SK-N-SH (cell line): ENCODE data around the gene RFC5. TPM values are rescaled to one million over a fixed set of nuclear protein-coding genes. Genes with fewer than 3 reads are reported as not detected.
"Not testable (repeated sequence)": the region's sequence is repeated elsewhere in the genome, so short reads cannot be mapped to it uniquely, and the experiment has no call there.

ENCODE experiments used
- CTCF ChIA-PET: fragments of 300-600, 350-600 bp; formaldehyde crosslinking; extraction: SDS; loops from one replicate; lab custom pipeline; 2021; lab: Yijun Ruan, JAX
- POLR2A ChIA-PET: fragments of 350-600 bp; sonication (Branson Sonifier 250); formaldehyde crosslinking; extraction: SDS; loops from one replicate; lab custom pipeline; 2020; ENCODE audit warnings: antibody characterized with exemption, inconsistent platforms; lab: Yijun Ruan, JAX
- DNase-seq: peaks from one replicate; pipeline ENCODE4 v3.0.0; 2012
- H2AFZ ChIP-seq: fragments of 200-600 bp; sonication (generic); 2 replicates; pipeline ENCODE4 v1.8.1; 2016; ENCODE audit warnings: antibody characterized with exemption, mild to moderate bottlenecking, low read depth
- H3F3A ChIP-seq: fragments of 200-600 bp; sonication (generic); replicated peaks from 2 replicates; pipeline ENCODE3; 2016; ENCODE audit warnings: antibody characterized with exemption, mild to moderate bottlenecking; ENCODE audit not compliant: insufficient read depth
- H3K27ac ChIP-seq, 2 experiments: fragments of 200-500 bp in 1 of 2; fragments of 200-600 bp in 1 of 2; sonication (Bioruptor generic) in 1 of 2; sonication (generic), shearing (Covaris generic) in 1 of 2; 2 replicates each; pipeline versions ENCODE4 v1.5.1 to v1.6.1; 2014 to 2016; ENCODE audit warnings: low read depth in 2 of 2, inconsistent platforms in 1 of 2, low read length in 1 of 2, mild to moderate bottlenecking in 1 of 2, mixed read lengths in 1 of 2
- H3K27me3 ChIP-seq: fragments of 200-600 bp; sonication (generic), shearing (Covaris generic); 2 replicates; pipeline ENCODE4 v1.6.1; 2016; ENCODE audit warnings: mixed run types; ENCODE audit not compliant: insufficient read depth
- H3K36me3 ChIP-seq, 2 experiments: fragments of 200-500 bp in 1 of 2; fragments of 200-600 bp in 1 of 2; sonication (Bioruptor generic) in 1 of 2; sonication (generic) in 1 of 2; replicated peaks in 1 of 2; 2 replicates each; pipeline versions ENCODE3 to v1.5.1; 2014 to 2016; ENCODE audit warnings: low read length in 1 of 2, mild to moderate bottlenecking in 1 of 2; ENCODE audit not compliant: insufficient read depth in 2 of 2, control insufficient read depth in 1 of 2
- H3K4me1 ChIP-seq, 2 experiments: fragments of 200-500 bp in 1 of 2; fragments of 200-600 bp in 1 of 2; sonication (Bioruptor generic) in 1 of 2; sonication (generic), shearing (Covaris generic) in 1 of 2; 2 replicates each; pipeline versions ENCODE4 v1.5.1 to v1.6.1; 2014 to 2016; ENCODE audit warnings: low read depth in 1 of 2, low read length in 1 of 2, mixed run types in 1 of 2; ENCODE audit not compliant: insufficient read depth in 2 of 2, control insufficient read depth in 1 of 2
- H3K4me2 ChIP-seq: fragments of 200-600 bp; sonication (generic), shearing (Covaris generic); 2 replicates; pipeline ENCODE4 v1.6.1; 2017; ENCODE audit warnings: mixed run types
- H3K4me3 ChIP-seq, 2 experiments: fragments of 200-500 bp in 1 of 2; fragments of 200-600 bp in 1 of 2; sonication (Bioruptor generic) in 1 of 2; sonication (generic), shearing (Covaris generic) in 1 of 2; 2 replicates each; pipeline versions ENCODE4 v1.5.1 to v1.8.1; 2014 to 2016; ENCODE audit warnings: low read depth in 2 of 2, inconsistent platforms in 1 of 2, low read length in 1 of 2, mild to moderate bottlenecking in 1 of 2, mixed read lengths in 1 of 2, moderate library complexity in 1 of 2
- H3K79me2 ChIP-seq: fragments of 200-600 bp; sonication (generic); 2 replicates; pipeline ENCODE4 v1.8.1; 2017; ENCODE audit warnings: mild to moderate bottlenecking; ENCODE audit not compliant: insufficient read depth
- H3K9ac ChIP-seq: fragments of 200-600 bp; sonication (generic); 2 replicates; pipeline ENCODE4 v1.6.1; 2017; ENCODE audit warnings: mixed run types
- H3K9me2 ChIP-seq: fragments of 200-600 bp; sonication (generic); 2 replicates; pipeline ENCODE4 v1.6.1; 2017; ENCODE audit warnings: mixed run types
- H3K9me3 ChIP-seq: fragments of 200-600 bp; sonication (generic); 2 replicates; pipeline ENCODE4 v1.6.1; 2017; ENCODE audit warnings: mixed run types, mild to moderate bottlenecking, moderate library complexity
- H4K20me1 ChIP-seq: fragments of 200-600 bp; sonication (generic); 2 replicates; pipeline ENCODE4 v1.6.1; 2017; ENCODE audit warnings: mild to moderate bottlenecking, mixed run types; ENCODE audit not compliant: insufficient read depth
- CHD2 ChIP-seq: fragments of 150-350 bp; IDR thresholded peaks from 2 replicates; pipeline ENCODE4 v1.6.1; 2018; ENCODE audit warnings: low read length; ENCODE audit not compliant: partially characterized antibody
- CTCF ChIP-seq: fragments of 200-600 bp; sonication (generic); IDR thresholded peaks from 2 replicates; pipeline ENCODE4 v1.6.1; 2017; ENCODE audit warnings: antibody characterized with exemption, mild to moderate bottlenecking, moderate library complexity
- ELF1 ChIP-seq: IDR thresholded peaks from 2 replicates; pipeline ENCODE4 v1.4.0; 2012
- EP300 ChIP-seq, 2 experiments: IDR thresholded peaks; 2 replicates each; pipeline versions ENCODE4 v1.4.0 to v1.6.1; 2012; ENCODE audit warnings: borderline replicate concordance in 1 of 2, low read depth in 1 of 2, low read length in 1 of 2
- FOXM1 ChIP-seq: IDR thresholded peaks from 2 replicates; pipeline ENCODE4 v1.4.0; 2012; ENCODE audit warnings: low read depth, mild to moderate bottlenecking
- GABPA ChIP-seq: IDR thresholded peaks from 2 replicates; pipeline ENCODE4 v1.4.0; 2012; ENCODE audit warnings: low read depth, mild to moderate bottlenecking
- GATA2 ChIP-seq: sonication (generic); formaldehyde crosslinking; IDR thresholded peaks from 2 replicates; pipeline ENCODE4 v1.5.0; 2020; ENCODE audit warnings: mild to moderate bottlenecking, missing genetic modification reagents
- IRF3 ChIP-seq: fragments of 150-350 bp; IDR thresholded peaks from 2 replicates; pipeline ENCODE4 v1.6.1; 2016; ENCODE audit warnings: mild to moderate bottlenecking, low read depth, low read length
- NFIC ChIP-seq: IDR thresholded peaks from 2 replicates; pipeline ENCODE4 v1.4.0; 2012; ENCODE audit warnings: borderline replicate concordance
- NRF1 ChIP-seq: IDR thresholded peaks from 2 replicates; pipeline ENCODE4 v1.6.1; 2012; ENCODE audit warnings: low read depth, mild to moderate bottlenecking, low read length
- PBX3 ChIP-seq: IDR thresholded peaks from 2 replicates; pipeline ENCODE4; 2012
- RCOR1 ChIP-seq: fragments of 150-350 bp; IDR thresholded peaks from 2 replicates; pipeline ENCODE4 v1.6.1; 2017; ENCODE audit warnings: antibody characterized with exemption, low read length
- REST ChIP-seq: IDR thresholded peaks from 2 replicates; pipeline ENCODE4 v1.6.1; 2012; ENCODE audit warnings: mild to moderate bottlenecking, low read depth, low read length, moderate library complexity
- RXRA ChIP-seq: IDR thresholded peaks from 2 replicates; pipeline ENCODE4 v1.4.0; 2012; ENCODE audit warnings: low read depth, mild to moderate bottlenecking, borderline replicate concordance
- SMC3 ChIP-seq: IDR thresholded peaks from 2 replicates; pipeline ENCODE4 v1.6.1; 2012; ENCODE audit warnings: low read depth, low read length, improper control_type of control experiment
- TAF1 ChIP-seq: IDR thresholded peaks from 2 replicates; pipeline ENCODE4 v1.6.1; 2012; ENCODE audit warnings: low read depth, mild to moderate bottlenecking, low read length, moderate library complexity, borderline replicate concordance
- USF1 ChIP-seq: IDR thresholded peaks from 2 replicates; pipeline ENCODE4 v1.4.0; 2012; ENCODE audit warnings: low read depth, borderline replicate concordance
- USF2 ChIP-seq: fragments of 150-350 bp; IDR thresholded peaks from 2 replicates; pipeline ENCODE4 v1.6.1; 2017; ENCODE audit warnings: antibody characterized with exemption, low read length, low read depth, borderline replicate concordance
- ZBTB33 ChIP-seq: IDR thresholded peaks from 2 replicates; pipeline ENCODE4 v1.4.0; 2012; ENCODE audit warnings: low read depth, borderline replicate concordance
- WGBS: methylation state at CpG from one replicate; pipeline ENCODE4 v1.1.6; 2017; ENCODE audit warnings: low lambda C conversion rate; 5-methylcytosine and 5-hydroxymethylcytosine counted together
- polyA plus RNA-seq, 3 experiments: library from polyadenylated mRNA; depleted of rRNA; stranded (reverse); fragments of >200 nt; gene quantifications; 2 replicates each; pipeline ENCODE4 v1.2.3, GENCODE V29; 2012

The RFC5 gene
- polyA plus RNA-seq, 1 of the 3 experiments (the other 2 are of a cell fraction), result 15.3 TPM

- no peak for DNase-seq
- H3K4me3 ChIP-seq, result no peak overlapping the region
- WGBS, result 88% methylated on average over 2 of the region's 2 CpGs
- H3K9ac ChIP-seq, result no peak overlapping the region
- no peaks in the 10 kb centered on the region for H3K27me3 ChIP-seq
- no peak overlapping the region for H3K4me2 ChIP-seq
- CTCF ChIA-PET, result interaction anchor here (0.6 to 1.3 kb wide), 2 partner anchors 36 to 123 kb away, joined by 3 read pairs; no protein-coding TSS in a partner anchor
- no peaks in the 10 kb centered on the region for H4K20me1 ChIP-seq
- H3K36me3 ChIP-seq, result no peaks in the 10 kb centered on the region
- no peaks in the 10 kb centered on the region for H3K9me2 ChIP-seq
- no peaks in the 10 kb centered on the region for H3K9me3 ChIP-seq
- POLR2A ChIA-PET, result no interaction called here
- no peaks in the 10 kb centered on the region for H3K79me2 ChIP-seq
- H2AFZ ChIP-seq, result no peak overlapping the region
- no peaks in the 10 kb centered on the region for H3K4me1 ChIP-seq
- TF ChIP-seq FOXM1 (no peak), TAF1 (no peak), GATA2 (CRISPR knock-in tag) (no peak), CTCF (no peak), RCOR1 (no peak), SMC3 (no peak), CHD2 (no peak), ELF1 (no peak), RXRA (no peak), EP300 (IDR thresholded peaks at IDR 0.05; ENCODE audit: borderline replicate concordance in 1 of 2, low read depth in 1 of 2, low read length in 1 of 2) (no peak), REST (no peak), GABPA (no peak), PBX3 (no peak), USF1 (no peak), NFIC (no peak), USF2 (no peak), IRF3 (no peak), NRF1 (no peak), ZBTB33 (no peak)
- H3F3A ChIP-seq, result no peaks in the 10 kb centered on the region
- no peak overlapping the region for H3K27ac ChIP-seq
Measured at GRCh38 chr12:117998719-117999118, 17.8 kb upstream of the RFC5 start.

GRCh38 chr12:117999806-118000205 lies 16.7 kb upstream of the RFC5 start:
- H3K27ac ChIP-seq, H3K9ac ChIP-seq, H3K9me3 ChIP-seq, H2AFZ ChIP-seq, H3K36me3 ChIP-seq, DNase-seq, POLR2A ChIA-PET, H3K4me1 ChIP-seq, H3F3A ChIP-seq, H3K4me2 ChIP-seq, H3K9me2 ChIP-seq, H3K27me3 ChIP-seq, H4K20me1 ChIP-seq, H3K79me2 ChIP-seq, H3K4me3 ChIP-seq: not testable (repeated sequence)
- CTCF ChIA-PET, result interaction anchor here (0.6 kb wide), 1 partner anchor 56 kb away, joined by 3 read pairs; no protein-coding TSS in a partner anchor
- WGBS, result 18% methylated on average over 2 of the region's 2 CpGs
